HepG2 (cell line): ENCODE data around the gene AP1AR.

Experiments
- KLF12 ChIP-seq: sonication (generic); formaldehyde crosslinking; IDR thresholded peaks from 2 replicates; pipeline ENCODE4 v1.4.0; 2020; ENCODE audit warnings: missing genetic modification reagents, borderline replicate concordance
- KLF16 ChIP-seq, 2 experiments: sonication (generic) in 1 of 2; formaldehyde crosslinking in 1 of 2; IDR thresholded peaks; 2 replicates each; pipeline versions ENCODE4 v1.6.1 to v1.8.0; 2016 to 2023; ENCODE audit warnings: missing genetic modification reagents in 2 of 2, missing compliant biosample characterization in 1 of 2
- MEIS1 ChIP-seq: sonication (generic); formaldehyde crosslinking; IDR thresholded peaks from 2 replicates; pipeline ENCODE4 v1.9.0; 2021; ENCODE audit warnings: mild to moderate bottlenecking, missing genetic modification reagents, moderate library complexity, borderline replicate concordance
- NFYB ChIP-seq: sonication (generic); formaldehyde crosslinking; IDR thresholded peaks from 2 replicates; pipeline ENCODE4 v1.4.0; 2020; ENCODE audit warnings: missing genetic modification reagents
- PHB2 ChIP-seq: fragments of 450-650 bp; IDR thresholded peaks from 2 replicates; pipeline ENCODE4 v1.6.1; 2018; ENCODE audit not compliant: partially characterized antibody
- TCF7 ChIP-seq: sonication (generic); IDR thresholded peaks from 2 replicates; pipeline ENCODE4 v1.6.1; 2016; ENCODE audit warnings: antibody characterized with exemption, low read depth
- ZFP36L2 ChIP-seq: sonication (generic); formaldehyde crosslinking; IDR thresholded peaks from 2 replicates; pipeline ENCODE4 v1.4.0; 2020; ENCODE audit warnings: missing genetic modification reagents
- ZNF558 ChIP-seq: sonication (generic); formaldehyde crosslinking; IDR thresholded peaks from 2 replicates; pipeline ENCODE4 v1.9.0; 2022; ENCODE audit warnings: mild to moderate bottlenecking, missing genetic modification reagents, borderline replicate concordance
- TF ChIP-seq, protein P1 (sequence below): IDR thresholded peaks from 2 replicates; pipeline ENCODE4 v1.6.1; 2012; ENCODE audit warnings: inconsistent platforms
- TF ChIP-seq, protein P2 (sequence below): sonication (generic); formaldehyde crosslinking; IDR thresholded peaks from 2 replicates; pipeline ENCODE4 v1.4.0; 2020; ENCODE audit warnings: missing genetic modification reagents

DNA sequence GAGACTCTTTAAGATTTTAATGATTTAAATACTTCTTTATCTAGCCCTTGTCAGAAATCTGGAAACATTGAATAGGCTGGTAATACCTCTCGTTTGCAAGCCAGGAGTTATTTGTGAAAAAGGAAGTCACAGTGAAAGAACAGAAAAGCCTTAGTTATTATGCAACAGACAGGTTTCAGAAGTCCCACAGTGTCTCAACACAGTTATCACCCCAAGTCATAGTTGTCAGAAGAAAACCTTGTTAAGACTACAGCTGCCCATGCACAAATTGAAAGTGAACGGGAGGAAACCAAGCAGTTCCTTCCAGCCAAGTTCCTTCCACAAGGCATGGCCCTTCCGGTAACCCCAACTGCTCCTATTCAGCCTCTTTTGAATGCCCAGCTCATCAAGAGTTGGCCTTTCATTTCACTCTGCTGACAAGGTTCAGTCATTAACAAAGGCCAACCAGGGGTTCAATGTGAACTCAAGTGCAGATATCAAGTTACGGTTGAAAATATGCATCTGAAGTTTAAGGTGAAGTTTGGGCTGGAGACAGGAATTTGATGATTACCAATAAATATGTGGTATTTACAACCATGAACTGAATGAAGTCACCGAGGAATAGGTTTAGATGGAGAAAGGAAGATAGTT lies 81.1 kb downstream of the AP1AR start:
- TF ChIP-seq NFYB (CRISPR knock-in tag) (no peak), PHB2 (no peak), ZFP36L2 (no peak), MEIS1 (CRISPR knock-in tag) (no peak), KLF12 (CRISPR knock-in tag) (no peak), TCF7 (no peak), KLF16 (CRISPR knock-in tag; IDR thresholded peaks at IDR 0.05) (no peak), ZNF558 (no peak)
- TF ChIP-seq, protein P1, sequence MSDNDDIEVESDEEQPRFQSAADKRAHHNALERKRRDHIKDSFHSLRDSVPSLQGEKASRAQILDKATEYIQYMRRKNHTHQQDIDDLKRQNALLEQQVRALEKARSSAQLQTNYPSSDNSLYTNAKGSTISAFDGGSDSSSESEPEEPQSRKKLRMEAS = no peak
- TF ChIP-seq, protein P2, sequence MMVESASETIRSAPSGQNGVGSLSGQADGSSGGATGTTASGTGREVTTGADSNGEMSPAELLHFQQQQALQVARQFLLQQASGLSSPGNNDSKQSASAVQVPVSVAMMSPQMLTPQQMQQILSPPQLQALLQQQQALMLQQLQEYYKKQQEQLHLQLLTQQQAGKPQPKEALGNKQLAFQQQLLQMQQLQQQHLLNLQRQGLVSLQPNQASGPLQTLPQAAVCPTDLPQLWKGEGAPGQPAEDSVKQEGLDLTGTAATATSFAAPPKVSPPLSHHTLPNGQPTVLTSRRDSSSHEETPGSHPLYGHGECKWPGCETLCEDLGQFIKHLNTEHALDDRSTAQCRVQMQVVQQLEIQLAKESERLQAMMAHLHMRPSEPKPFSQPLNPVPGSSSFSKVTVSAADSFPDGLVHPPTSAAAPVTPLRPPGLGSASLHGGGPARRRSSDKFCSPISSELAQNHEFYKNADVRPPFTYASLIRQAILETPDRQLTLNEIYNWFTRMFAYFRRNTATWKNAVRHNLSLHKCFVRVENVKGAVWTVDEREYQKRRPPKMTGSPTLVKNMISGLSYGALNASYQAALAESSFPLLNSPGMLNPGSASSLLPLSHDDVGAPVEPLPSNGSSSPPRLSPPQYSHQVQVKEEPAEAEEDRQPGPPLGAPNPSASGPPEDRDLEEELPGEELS = no peak
